Motor neuron (in vitro differentiated cells): Measurements from ENCODE around the gene GJA9. TPM values are rescaled to one million over a fixed set of nuclear protein-coding genes. Genes with fewer than 3 reads are reported as not detected.

Experiments
- ATAC-seq, 8 experiments: fragments of 200-7000 bp; cut with Tn5 transposase; replicated peaks in 6 of 8; 2 replicates each; pipeline ENCODE4 v1.8.0; 2021; ENCODE audit warnings: mild to moderate bottlenecking in 8 of 8, moderate library complexity in 8 of 8
- H3K27ac ChIP-seq, 2 donors: fragments of 250-450 bp; sonication (Bioruptor Pico); 2 replicates each; pipeline ENCODE4 v1.9.0; 2021; ENCODE audit warnings: antibody characterized with exemption in 2 of 2, mild to moderate bottlenecking in 2 of 2, moderate library complexity in 1 of 2
- H3K4me1 ChIP-seq, 2 donors: fragments of 250-450 bp; sonication (Bioruptor Pico); replicated peaks in 1 of 2; 2 replicates each; pipeline ENCODE4 v1.6.1; 2021; ENCODE audit warnings: antibody characterized with exemption in 2 of 2, mild to moderate bottlenecking in 2 of 2, moderate library complexity in 1 of 2
- H3K4me3 ChIP-seq, 5 donors: fragments of 250-450 bp; sonication (Bioruptor Pico); 2 replicates each; pipeline ENCODE4 v1.9.0; 2021; ENCODE audit warnings: antibody characterized with exemption in 5 of 5, mild to moderate bottlenecking in 5 of 5, moderate library complexity in 4 of 5
- WGBS, 10 experiments: fragments of 450-650 bp; shearing (Covaris generic); methylation state at CpG; one replicate each; pipeline ENCODE4 v1.0.0; 2022; 5-methylcytosine and 5-hydroxymethylcytosine counted together
- in situ Hi-C, 9 experiments: fragments of 400-800 bp; cut with MboI; loops; one replicate each; pipeline ENCODE4 v1.15.0; 2021; ENCODE audit warnings: low sequenced_read_pairs in 9 of 9, low pct_unique_long_range_greater_than_20kb in 2 of 9; ENCODE audit not compliant: unreplicated experiment in 9 of 9
- total RNA-seq, 8 experiments: library from RNA; unstranded; fragments of 300-600 nt; gene quantifications; 2 replicates each; pipeline versions ENCODE4 v1.2.3 to v1.2.4, GENCODE V29; 2022

GJA9 gene
- total RNA-seq, 8 experiments from 2014 or later = 0.16 to 1.00 (median 0.37) TPM

DNA sequence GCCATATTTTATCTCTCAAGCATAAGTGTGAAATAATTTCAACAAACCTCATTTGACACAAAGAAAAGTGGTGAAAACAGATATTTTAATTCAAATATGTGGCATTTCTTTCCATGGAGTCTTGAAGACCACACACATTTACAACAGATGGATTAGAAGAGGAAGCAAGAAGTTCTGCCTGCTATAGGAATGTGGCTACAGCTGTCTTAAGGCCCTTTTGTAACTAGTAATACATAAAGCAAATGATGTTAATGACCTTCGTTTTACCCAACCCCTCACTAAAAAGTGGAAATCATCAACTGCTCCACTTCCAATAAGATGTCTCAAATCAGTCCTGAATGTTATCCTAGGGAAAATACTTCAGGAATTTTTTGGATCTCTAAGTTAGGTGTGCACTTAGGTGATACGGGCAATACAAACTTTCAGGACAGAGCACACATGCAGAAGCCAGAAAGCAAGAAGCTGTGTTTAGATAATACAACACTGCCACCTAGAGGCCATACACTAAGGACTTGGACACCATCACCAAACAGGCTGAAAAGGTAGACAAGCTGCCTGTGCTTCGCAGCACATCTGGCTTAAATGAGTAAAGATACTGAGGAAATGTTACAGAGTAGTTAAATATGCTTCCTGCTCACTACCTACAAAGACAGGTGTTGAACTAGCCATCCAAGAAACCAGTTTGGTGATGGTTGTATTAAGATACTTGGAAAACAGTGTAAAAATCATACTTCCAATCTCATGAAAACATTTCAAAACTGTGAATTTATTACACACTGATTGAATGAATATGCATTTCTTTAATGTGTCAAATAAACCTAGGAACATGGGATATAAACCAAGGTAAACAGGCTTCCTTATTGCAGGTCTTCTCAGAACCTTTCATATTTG is 46.2 kb downstream of the GJA9 start:
- in situ Hi-C loops = loop anchor here in 4 of 9 experiments (10.0 to 25.0 kb wide), 2 partner anchors 798 to 810 kb away; partner anchors contain the start of gene POU3F1 (in 2 of the 4)
- WGBS, 10 experiments = 0 to 50% (median 25%) methylated on average over 1 to 3 of the region's 3 CpGs; no CpG with 5 or more reads in 1 of the 10 experiments
- no peak overlapping the region for H3K4me3 ChIP-seq
- H3K4me1 ChIP-seq = peaks cover 5 to 8% of the 10 kb centered on the region in 2 donors
- no peak overlapping the region for H3K27ac ChIP-seq
- peak; percentile 67 to 97 (median 95) for ATAC-seq

DNA sequence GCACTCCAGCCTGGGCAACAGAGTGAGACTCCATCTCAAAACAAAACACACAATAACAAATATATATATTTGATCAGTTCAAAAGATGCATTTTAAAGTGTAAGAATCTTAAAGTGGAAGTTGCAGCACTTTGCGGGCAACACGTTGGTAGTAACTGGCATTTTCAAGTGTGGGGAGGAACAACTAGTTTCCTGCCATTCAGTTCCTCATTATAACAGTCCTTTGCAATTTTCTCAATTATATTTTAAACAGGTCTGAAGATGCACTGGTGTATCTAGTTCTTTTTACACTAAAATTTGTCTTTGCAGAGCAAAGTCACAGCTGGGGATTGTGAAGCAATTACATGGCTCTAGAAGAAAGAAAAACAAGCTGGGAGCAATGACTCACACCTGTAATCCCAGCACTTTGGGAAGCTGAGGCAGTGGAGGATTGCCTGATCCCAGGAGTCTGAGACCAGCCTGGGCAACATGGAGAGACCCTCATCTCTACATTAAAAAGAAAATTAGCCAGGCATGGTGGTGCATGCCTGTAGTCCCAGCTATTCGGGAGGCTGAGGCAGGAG is 47.1 kb downstream of the GJA9 start:
- Histone ChIP-seq H3K27ac (no peak overlapping the region), H3K4me3 (no peak overlapping the region), H3K4me1 (peaks cover 5 to 8% of the 10 kb centered on the region in 2 donors)
- 86 to 100% (median 95%) methylated on average over 2 to 3 of the region's 3 CpGs; no CpG with 5 or more reads in 3 of the 10 experiments for WGBS, 10 experiments
- in situ Hi-C loops = loop anchor here in 4 of 9 experiments (10.0 to 25.0 kb wide), 2 partner anchors 797 to 810 kb away; partner anchors contain the start of gene POU3F1 (in 2 of the 4)
- no peak for ATAC-seq

DNA sequence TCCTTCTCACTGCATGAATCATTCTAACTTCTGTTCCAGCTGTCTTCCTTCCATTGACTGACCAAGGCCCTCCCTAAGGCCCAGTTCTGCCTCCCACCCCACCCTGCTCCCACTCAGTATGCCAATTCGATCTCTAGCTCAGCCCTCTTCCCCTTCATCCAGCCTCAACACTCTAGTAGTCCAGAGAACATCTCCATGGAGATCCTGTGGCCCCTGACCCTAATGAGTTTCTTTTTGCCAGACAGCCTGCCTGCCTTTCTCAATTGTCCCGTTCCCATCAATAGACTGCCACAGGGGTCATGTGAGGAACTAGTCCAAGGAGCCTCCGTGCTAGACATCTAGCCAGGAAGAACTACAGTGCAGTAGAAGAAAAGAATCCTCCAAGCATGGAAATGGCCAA is 48.2 kb downstream of the GJA9 start:
- Histone ChIP-seq H3K4me3 (no peak overlapping the region), H3K27ac (no peak overlapping the region), H3K4me1 (peaks cover 5 to 8% of the 10 kb centered on the region in 2 donors)
- in situ Hi-C loops = loop anchor here in 4 of 9 experiments (10.0 to 25.0 kb wide), 2 partner anchors 796 to 808 kb away; partner anchors contain the start of gene POU3F1 (in 2 of the 4)
- 0 to 42% (median 21%) methylated on average over 1 to 3 of the region's 3 CpGs; no CpG with 5 or more reads in 4 of the 10 experiments for WGBS, 10 experiments
- ATAC-seq = peak in 2 of 8 experiments; percentile 19 to 22

DNA sequence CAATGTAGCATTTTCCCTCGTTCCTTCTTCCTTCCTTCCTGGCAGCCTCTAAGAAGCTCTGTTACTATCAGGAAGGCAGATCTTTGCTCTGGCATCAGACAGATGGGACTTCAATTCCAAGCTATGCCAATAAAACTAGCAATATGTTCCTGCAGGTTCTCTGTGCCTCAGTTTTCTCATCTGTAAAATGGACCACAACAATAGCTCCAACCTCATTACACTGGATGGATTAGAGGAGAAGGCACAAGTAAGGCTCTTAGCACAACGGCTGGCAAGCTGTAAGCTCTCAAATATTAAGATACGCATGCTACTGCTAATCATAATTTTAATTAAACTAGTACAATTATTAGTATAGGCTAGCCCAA is 49.0 kb downstream of the GJA9 start:
- no peak for ATAC-seq
- 51 to 100% (median 88%) methylated on average over 1 to 3 of the region's 3 CpGs for WGBS, 10 experiments
- Histone ChIP-seq H3K4me1 (peaks cover 11% of the 10 kb centered on the region in 2 donors), H3K4me3 (no peak overlapping the region), H3K27ac (no peak overlapping the region)
- in situ Hi-C loops = loop anchor here in 4 of 9 experiments (10.0 to 25.0 kb wide), 2 partner anchors 795 to 808 kb away; partner anchors contain the start of gene POU3F1 (in 2 of the 4)

DNA sequence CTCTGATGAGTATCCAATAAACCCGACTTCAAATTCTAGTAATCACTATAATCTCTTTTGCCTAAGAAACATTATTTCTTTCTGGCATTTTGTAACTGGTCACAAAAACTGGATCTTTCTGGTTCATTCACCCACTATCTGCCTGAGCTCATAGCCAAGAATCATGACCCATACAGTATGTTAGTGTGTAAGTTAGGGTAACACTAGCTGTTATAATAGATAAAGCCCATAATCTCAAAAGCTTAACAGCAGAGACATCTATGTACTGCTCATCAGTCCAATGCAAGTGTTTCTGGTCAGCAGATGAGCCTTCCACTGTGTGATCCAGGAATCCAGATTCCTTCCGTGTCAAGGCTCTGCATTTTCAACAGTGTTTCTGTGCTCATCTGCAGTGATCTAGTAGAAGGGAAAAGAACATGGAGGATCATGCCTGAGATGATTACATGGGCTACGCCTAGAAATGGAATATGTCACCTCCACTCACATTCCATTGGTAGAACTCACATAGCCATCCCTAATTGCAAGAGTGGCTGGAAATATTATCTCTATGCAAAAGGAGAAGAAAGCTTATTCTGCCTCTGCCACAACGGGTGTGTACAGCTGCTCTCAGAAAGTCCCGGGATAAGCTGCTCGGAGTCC is 49.5 kb downstream of the GJA9 start:
- Histone ChIP-seq H3K27ac (no peak overlapping the region), H3K4me1 (peaks cover 13 to 16% of the 10 kb centered on the region in 2 donors), H3K4me3 (no peak overlapping the region)
- WGBS, 10 experiments = 25 to 100% (median 88%) methylated on average over 2 to 6 of the region's 6 CpGs; no CpG with 5 or more reads in 2 of the 10 experiments
- in situ Hi-C loops = loop anchor here in 4 of 9 experiments (10.0 to 25.0 kb wide), 2 partner anchors 795 to 807 kb away; partner anchors contain the start of gene POU3F1 (in 2 of the 4)
- peak in 2 of 8 experiments; percentile 50 to 73 for ATAC-seq

DNA sequence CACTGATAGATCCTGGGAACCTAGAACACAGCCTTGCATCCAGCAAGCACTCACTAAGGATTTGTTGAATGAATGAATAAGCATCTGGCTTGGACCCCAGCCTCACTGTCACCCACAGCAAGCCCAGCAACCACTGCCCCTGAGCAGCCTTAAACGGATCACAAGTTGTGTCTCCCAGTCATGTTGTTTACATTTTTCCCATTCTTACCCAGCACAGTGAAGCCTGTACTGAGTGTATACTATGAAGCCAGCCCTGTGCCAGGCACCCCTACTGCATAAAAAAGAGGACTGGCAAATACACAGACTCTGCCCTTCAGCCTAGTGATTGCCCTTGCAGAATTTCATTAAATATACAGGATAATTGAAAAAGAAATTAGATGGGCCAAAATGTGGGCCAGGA is 52.0 kb downstream of the GJA9 start:
- H3K27ac ChIP-seq = no peak overlapping the region
- in situ Hi-C loops = loop anchor here in 3 of 9 experiments (5.0 to 25.0 kb wide), 2 partner anchors 792 to 807 kb away; partner anchors contain the start of gene POU3F1 (in 2 of the 3)
- peak in 1 of 8 experiments; percentile 39 for ATAC-seq
- WGBS, 10 experiments = 14 to 86% (median 50%) methylated on average over 1 of the region's 1 CpG; no CpG with 5 or more reads in 2 of the 10 experiments
- H3K4me3 ChIP-seq = no peak overlapping the region
- peaks cover 13 to 32% of the 10 kb centered on the region in 2 donors for H3K4me1 ChIP-seq

DNA sequence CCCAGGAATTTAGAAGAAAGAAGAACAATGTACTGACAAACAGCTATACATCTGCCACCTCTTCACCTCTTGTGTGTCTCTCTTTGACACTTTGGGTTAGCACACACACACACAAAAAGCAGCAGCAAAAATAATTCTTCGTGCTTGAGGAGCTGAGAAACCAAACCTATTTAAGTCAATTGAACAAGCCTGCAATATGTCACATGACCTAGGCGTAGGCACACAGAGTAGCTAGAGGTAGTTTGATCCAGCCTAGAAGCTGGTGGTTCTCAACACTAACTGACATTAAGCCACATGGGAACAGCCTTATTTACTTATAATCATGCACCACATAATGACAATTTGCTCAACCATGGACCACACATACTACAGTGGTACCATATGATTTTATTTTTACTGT is 54.1 kb downstream of the GJA9 start:
- in situ Hi-C loops = loop anchor here in 3 of 9 experiments (5.0 to 25.0 kb wide), 2 partner anchors 790 to 805 kb away; partner anchors contain the start of gene POU3F1 (in 2 of the 3)
- peak in 5 of 8 experiments; percentile 16 to 57 (median 33) for ATAC-seq
- 0 to 88% (median 54%) methylated on average over 1 to 2 of the region's 2 CpGs; no CpG with 5 or more reads in 1 of the 10 experiments for WGBS, 10 experiments
- H3K27ac ChIP-seq = no peak overlapping the region
- no peak overlapping the region for H3K4me3 ChIP-seq
- H3K4me1 ChIP-seq = peaks cover 12 to 40% of the 10 kb centered on the region in 2 donors

DNA sequence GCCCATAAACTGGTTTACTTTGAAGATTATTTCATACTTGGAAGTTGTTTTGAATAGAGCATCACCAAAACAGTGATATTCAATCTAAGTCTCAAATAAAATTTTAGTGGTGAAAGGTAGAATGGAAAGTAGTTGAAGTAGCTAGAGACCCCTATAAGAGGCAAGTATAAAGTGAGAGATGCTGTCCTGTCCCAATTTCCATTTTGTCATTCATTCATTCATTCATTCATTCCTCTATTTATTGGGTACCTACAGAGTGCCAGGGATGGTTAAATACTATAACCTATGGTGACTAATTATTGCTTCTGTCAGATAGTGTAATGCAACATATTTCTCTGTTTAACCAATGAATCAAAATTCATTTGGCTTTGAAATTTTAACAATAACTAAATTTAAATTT is 54.5 kb downstream of the GJA9 start:
- H3K4me3 ChIP-seq = no peak overlapping the region
- H3K4me1 ChIP-seq = peaks cover 17 to 44% of the 10 kb centered on the region in 2 donors
- H3K27ac ChIP-seq = no peak overlapping the region
- in situ Hi-C loops = loop anchor here in 3 of 9 experiments (5.0 to 25.0 kb wide), 2 partner anchors 790 to 805 kb away; partner anchors contain the start of gene POU3F1 (in 2 of the 3)
- no peak for ATAC-seq

DNA sequence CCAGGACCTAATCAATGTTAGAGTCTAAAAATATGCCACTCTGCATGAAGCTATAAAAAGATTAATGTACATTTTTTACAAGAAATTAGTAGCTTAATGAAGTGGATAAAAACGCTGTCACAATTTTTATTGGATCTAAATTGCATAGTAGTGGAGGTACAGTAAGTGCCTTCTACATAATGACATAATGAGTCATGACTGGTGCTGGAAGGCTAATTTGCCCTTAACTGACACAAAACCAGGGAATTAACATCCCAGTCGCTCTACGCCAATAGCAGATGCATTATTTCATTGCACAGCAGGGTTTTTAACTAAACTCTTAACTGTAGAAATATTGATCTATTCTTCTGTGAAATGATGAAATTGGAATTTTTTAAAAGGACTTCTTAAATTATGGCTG is 55.1 kb downstream of the GJA9 start:
- peaks cover 23 to 51% of the 10 kb centered on the region in 2 donors for H3K4me1 ChIP-seq
- H3K4me3 ChIP-seq = no peak overlapping the region
- WGBS, 10 experiments = 0 to 70% (median 48%) methylated on average over 2 to 3 of the region's 3 CpGs; no CpG with 5 or more reads in 1 of the 10 experiments
- ATAC-seq = peak; percentile 62 to 92 (median 78)
- in situ Hi-C loops = loop anchor here in 3 of 9 experiments (5.0 to 25.0 kb wide), 2 partner anchors 789 to 804 kb away; partner anchors contain the start of gene POU3F1 (in 2 of the 3)
- no peak overlapping the region for H3K27ac ChIP-seq

Other genes starting within 250 kb of the GJA9 start
- gene RRAGC, start 21.8 kb downstream of the GJA9 start, total RNA-seq = 10 to 100 TPM; 13.3 to 30.3 (median 21.3) TPM
- gene MYCBP, start 8.2 kb downstream of the GJA9 start, total RNA-seq = 10 to 100 TPM in 4 of 8 experiments, 1 to 10 TPM in 4; 6.9 to 21.0 (median 11.4) TPM
- gene RHBDL2, start 60.2 kb upstream of the GJA9 start, total RNA-seq = under 1 TPM; 0.05 to 0.85 (median 0.58) TPM
- 100 to 1,000 TPM in 1 of 8 experiments, 10 to 100 TPM in 7; 45.2 to 121 (median 64.5) TPM for gene AKIRIN1, start 109.7 kb upstream of the GJA9 start, total RNA-seq
- 100 to 1,000 TPM; 363 to 848 (median 611) TPM for gene NDUFS5, start 144.8 kb upstream of the GJA9 start, total RNA-seq